Stimulated activated naive CD4-positive, alpha-beta T cell (primary cell): Measurements from ENCODE around the gene TRPV3.
"Not testable (repeated sequence)": the region's sequence is repeated elsewhere in the genome, so short reads cannot be mapped to it uniquely, and the experiment has no call there.

Experiments
- DNase-seq, 6 experiments: peaks; one replicate each; lab custom pipeline; 2025; lab: John Stamatoyannopoulos, UW

Gene TRPV3

DNA sequence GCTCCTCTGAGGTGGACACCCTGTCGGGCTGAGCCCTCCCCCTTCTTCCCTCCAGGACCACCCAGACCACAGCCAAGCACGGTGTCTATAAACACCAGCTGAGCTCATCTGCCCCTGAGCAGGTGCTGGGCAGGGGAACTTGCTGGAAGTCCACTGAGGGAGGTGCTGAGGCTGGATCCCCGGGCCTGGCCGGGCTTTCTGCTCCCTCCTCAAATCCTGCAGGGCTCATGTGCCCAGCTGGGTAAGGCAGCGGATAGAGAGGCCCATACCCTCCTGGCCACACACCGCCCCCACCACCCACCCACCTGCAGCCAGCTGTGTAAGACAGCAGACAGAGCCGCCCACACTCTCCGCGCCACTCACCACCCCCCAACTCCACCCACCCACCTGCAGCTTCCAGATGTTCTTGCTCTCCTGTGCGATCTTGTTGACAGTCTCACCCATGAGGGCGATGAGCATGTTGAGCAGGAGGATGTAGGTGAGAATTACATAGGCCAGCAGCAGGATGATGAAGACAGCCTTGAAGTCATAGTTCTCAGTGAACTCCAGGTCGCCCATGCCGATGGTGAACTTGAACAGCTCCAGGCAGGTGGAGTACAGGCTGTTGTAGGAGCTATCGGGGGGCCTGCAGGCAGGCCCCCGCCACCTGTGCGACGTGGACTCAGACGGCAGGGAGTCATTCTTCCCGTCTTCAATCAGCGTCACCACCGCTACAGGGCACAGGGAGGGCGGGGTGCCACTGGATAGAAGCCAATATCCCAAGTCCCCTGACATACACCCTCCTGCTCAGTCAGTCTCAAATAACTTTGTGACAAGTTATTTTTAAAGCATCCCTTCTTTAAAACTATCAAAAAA is 15.9 kb upstream of the TRPV3 start:
- no peak for DNase-seq

DNA sequence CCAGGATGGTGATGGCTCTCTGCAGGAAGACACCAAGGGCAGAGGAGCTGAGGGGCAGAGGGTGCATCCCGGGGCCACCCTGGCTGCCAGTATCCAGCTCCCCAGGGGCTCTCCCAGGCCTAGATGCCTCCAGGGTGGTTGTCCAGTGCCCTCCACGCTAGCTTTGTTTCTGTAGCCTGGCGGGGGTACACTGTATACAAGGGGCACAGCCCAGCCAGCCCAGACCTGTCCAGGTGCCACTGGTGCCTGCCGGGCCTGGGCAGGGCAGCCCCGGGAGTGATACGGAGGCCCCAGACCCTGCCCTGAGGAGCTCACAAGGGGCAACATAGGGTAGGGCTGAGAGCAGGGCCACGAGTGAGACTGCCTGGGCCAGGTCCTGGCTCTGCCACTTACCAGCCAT is 14.6 kb upstream of the TRPV3 start:
- no peak for DNase-seq

GRCh38 chr17:3571043-3571900 is 13.7 kb upstream of the TRPV3 start:
- DNase-seq: no peak

- no peak for DNase-seq
Measured at GRCh38 chr17:3569534-3570137, 12.0 kb upstream of the TRPV3 start.

GRCh38 chr17:3566551-3566950 is 8.9 kb upstream of the TRPV3 start:
- DNase-seq: no peak

DNA sequence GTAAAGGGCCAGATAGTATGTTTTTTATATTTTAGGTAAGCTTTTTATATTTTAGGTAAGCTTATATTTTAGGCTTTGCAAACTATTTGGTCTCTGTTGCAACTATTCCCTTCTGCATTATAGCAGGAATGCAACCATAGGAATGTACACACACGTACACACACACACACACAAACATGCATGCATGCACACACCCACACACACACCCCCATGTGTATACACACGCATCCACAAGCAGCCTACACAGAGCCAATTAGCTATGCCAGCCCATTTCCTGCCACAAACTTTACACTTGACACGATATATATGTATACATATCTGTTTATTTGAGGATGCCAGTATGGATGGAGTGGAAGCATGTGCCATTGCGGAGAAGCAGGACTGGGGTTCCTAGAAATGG is 7.5 kb upstream of the TRPV3 start:
- DNase-seq: no peak

GRCh38 chr17:3564241-3564640 is 6.6 kb upstream of the TRPV3 start:
- DNase-seq: not testable (repeated sequence)

DNA sequence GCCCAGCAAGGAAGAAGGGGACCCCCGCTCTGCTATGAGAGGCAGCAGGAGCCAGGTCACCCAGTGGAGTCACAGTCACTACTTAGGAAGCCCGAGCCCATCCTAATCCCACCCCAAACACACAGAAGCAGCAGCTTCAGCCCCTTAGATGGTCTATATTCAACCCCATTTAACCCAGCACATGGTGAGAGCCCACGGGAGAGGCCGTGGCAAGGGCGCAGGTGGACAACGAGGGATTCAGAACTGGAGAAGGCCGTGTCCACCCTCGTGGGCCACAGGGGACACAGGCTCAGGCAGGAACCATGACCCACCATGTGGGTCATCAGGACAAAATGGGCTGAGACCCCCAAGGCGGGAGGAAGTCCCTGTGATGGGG is 1.6 kb upstream of the TRPV3 start:
- no peak for DNase-seq

- no peak for DNase-seq
Measured at GRCh38 chr17:3558603-3559269, 1.1 kb upstream of the TRPV3 start.

- DNase-seq: no peak
Measured at GRCh38 chr17:3556916-3557767, 470 bp downstream of the TRPV3 start.

- DNase-seq: no peak
Measured at GRCh38 chr17:3556239-3556915, 1.2 kb downstream of the TRPV3 start.

DNA sequence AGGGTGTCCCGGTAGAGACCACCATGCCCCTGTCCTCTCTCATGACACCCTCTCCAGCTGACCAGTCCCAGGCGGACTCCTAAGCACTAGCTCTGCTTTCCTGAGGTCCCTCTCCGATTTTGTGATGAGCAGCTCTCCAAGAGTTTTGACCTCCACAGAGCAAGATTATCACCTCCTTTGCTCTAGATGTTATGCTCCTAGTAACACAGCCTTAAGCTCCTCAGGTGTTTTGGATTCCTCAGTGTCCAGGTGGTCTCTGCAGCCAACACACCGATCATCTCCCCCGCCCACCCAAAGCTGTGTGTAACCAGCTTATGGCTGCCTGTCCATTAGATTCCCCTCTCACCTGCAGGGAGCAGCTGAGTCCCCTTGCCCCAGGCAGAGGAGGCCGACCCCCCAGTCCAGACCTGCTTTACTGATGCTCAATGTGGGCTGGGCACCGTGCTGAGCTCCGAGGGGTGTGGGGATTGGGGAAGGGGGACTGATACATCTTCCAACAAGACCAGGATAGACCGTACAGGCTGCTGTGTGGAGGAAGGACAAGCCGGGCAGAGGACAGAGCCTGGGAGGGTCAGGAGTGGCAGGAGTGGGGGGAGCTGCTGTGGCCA is 2.3 kb downstream of the TRPV3 start:
- no peak for DNase-seq

- DNase-seq: no peak
Measured at GRCh38 chr17:3554440-3554839, 3.2 kb downstream of the TRPV3 start.

DNA sequence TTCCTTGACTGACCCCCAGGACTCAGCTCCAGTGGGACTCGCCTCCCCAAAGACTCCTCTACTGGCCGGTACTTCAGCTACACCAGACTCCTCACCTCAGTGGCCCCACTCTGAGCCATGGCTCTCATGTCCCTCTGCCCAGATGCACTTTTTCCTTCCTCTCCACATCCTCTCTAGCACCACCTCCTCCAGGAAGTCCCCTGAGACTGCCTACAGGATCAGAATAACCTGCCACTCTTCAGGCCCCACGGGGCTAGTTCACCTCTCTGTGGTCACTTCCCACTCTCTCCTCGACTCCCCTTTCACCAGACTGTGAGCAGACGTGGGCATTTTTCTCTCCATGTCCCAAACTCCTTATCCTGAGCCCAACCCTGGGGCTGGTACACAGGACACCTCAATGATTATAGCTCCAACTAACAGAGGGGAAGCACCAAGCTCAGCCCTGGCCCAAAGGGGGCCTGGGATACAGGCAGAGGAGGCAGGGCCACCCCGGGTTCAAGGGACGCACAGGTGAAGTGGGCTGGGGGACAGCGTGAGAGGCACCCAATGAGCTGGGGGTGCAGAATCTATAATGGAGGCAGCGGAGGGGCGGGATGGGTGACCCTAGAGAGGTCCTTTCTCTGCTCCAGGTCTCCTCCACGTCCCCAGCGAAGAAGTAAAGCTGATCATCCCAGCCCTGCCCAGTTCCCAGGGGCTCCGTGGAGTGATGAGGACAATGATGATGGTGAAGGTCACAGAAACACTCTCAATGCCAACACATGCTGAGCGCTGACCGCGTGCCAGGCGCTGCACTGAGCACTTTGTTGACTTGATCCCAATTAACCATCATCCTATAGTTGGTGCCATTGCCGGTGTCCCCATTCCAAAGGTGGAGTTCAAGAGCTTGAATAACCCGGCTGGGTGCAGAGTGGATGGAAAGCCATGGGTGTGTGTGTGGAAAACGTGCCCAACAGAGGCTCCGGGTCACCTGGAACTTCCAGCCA is 3.9 kb downstream of the TRPV3 start:
- no peak for DNase-seq

DNA sequence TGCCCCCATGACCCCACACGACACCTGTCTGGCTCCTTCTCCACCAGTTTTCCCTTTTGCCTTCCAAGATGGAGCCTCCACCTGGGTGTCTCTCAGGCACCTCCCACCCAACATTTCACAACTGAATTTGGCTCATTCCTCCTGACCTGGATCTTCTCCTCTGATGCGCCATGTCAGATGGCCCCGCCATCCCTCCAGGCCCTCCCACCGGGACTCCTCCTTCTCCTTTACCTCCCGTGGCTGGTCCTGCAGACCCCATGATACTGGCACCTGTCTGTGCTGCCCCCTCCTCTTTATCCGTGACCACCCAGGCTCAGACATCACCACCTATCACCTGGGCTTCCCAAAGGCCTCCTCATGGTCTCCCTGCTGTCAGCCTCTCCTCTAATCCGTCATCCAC is 4.7 kb downstream of the TRPV3 start:
- no peak for DNase-seq

DNA sequence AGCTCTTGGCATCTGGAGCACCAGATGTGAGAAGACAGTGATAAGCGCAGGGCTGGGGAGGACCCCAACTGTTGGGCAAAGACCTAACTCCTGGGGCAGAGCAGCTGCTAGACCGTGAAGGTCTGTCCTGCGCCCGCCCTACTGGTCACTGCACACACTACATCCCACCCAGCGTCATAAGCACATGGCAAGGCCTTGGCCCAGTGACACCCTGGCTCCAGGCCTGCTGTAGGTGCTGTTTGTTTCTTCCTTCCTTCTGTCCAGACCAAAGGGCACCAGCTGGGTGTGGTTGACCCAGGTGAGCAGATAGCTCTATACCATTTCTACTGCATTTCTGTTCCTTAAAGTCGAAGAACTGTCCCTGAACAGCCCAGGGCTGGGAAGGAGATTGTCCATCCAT is 6.4 kb downstream of the TRPV3 start:
- DNase-seq: no peak

DNA sequence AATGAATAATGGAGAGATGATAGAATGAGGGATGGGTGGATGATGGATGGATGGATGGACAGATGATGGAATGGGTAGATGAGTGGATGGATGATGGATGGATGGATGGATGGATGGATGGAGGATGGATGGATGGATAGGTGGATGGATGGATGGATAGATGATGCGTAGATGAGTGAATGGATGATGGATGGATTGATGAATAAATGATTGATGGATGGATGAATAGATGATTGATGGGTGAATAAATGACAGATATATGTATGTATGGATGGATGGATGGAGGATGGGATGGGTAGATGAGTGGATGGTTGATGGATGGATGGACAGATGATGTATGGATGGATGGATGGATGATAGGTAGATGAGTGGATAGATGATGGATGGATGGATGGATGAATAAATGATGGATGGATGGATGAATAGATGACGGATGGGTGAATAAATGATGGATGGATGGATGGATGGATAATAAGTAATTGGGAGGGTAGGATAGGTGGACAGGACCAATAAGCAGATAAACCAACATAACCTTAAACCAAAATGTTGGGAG is 7.9 kb downstream of the TRPV3 start:
- no peak for DNase-seq

DNA sequence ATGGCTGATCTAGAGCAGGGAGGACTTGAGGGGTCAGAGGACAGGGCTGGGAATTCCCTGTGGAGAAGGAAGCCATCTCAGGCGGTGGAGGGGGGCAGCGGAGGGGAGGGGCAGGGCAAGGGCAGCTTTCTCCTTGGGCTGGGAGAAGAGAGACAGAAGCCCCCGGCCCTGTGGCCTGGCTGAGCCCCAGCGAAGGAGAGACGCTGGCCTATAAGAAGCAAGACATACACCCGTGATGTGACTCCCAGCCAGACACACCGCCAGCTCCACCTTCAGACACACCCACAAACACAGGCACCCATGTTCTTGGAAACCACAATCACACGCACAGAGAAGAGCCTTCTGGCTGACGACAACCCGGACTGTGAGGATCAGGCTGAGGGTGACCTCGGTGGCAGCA is 10.0 kb downstream of the TRPV3 start:
- DNase-seq: no peak

DNA sequence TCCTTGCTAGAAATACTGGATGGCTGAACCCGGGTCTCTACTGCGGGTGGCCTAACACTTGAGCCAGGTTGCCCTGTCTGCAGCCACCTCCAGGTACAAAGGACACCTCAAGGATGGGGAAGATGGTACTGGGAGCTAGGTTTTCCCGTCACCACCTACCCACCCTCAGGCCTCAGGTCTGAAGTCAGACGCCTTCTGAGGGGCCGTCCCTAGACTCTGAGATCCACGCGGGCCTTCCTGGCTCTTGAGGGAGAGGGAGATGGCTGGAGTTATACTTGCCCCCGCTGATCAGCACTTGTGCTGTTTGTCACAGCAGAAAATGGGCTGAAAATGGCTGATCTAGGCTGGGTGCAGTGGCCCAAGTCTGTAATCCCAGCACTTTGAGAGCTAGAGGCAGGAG is 10.6 kb downstream of the TRPV3 start:
- DNase-seq: no peak
